ENCODE results near the gene CALD1.
A peak's percentile ranks its signal among the peaks of the same experiment; 100 is the strongest.

The CALD1 gene

GRCh38 chr7:134925766-134926165 lies 146.3 kb downstream of the CALD1 start:
- DNase-seq (ENCODE audit: low read depth, low spot score) = no peak

GRCh38 chr7:134926396-134926795 lies 147.0 kb downstream of the CALD1 start:
- no peak for DNase-seq (ENCODE audit: low read depth, low spot score)

- no peak for DNase-seq (ENCODE audit: low read depth, low spot score)
These were observed 147.6 kb downstream of the CALD1 start for GRCh38 chr7:134927076-134927475.

GRCh38 chr7:134927723-134928122 lies 148.3 kb downstream of the CALD1 start:
- DNase-seq (ENCODE audit: low read depth, low spot score) = no peak

GRCh38 chr7:134928554-134928953 lies 149.1 kb downstream of the CALD1 start:
- DNase-seq (ENCODE audit: low read depth, low spot score) = no peak

GRCh38 chr7:134931487-134931886 lies 152.1 kb downstream of the CALD1 start:
- no peak for DNase-seq (ENCODE audit: low read depth, low spot score)

GRCh38 chr7:134932707-134933370 lies 153.4 kb downstream of the CALD1 start:
- DNase-seq (ENCODE audit: low read depth, low spot score) = no peak

- no peak for DNase-seq (ENCODE audit: low read depth, low spot score)
These were observed 154.1 kb downstream of the CALD1 start for GRCh38 chr7:134933460-134934068.

- DNase-seq (ENCODE audit: low read depth, low spot score) = no peak
These were observed 156.3 kb downstream of the CALD1 start for GRCh38 chr7:134935701-134936100.

- no peak for DNase-seq (ENCODE audit: low read depth, low spot score)
These were observed 157.6 kb downstream of the CALD1 start for GRCh38 chr7:134936893-134937510.

- no peak for DNase-seq (ENCODE audit: low read depth, low spot score)
These were observed 158.7 kb downstream of the CALD1 start for GRCh38 chr7:134938141-134938540.

- no peak for DNase-seq (ENCODE audit: low read depth, low spot score)
These were observed 159.7 kb downstream of the CALD1 start for GRCh38 chr7:134939136-134939535.

GRCh38 chr7:134940729-134941128 lies 161.3 kb downstream of the CALD1 start:
- no peak for DNase-seq (ENCODE audit: low read depth, low spot score)

GRCh38 chr7:134941185-134941900 lies 161.9 kb downstream of the CALD1 start:
- peak; percentile 32 for DNase-seq (ENCODE audit: low read depth, low spot score)

- DNase-seq (ENCODE audit: low read depth, low spot score) = no peak
These were observed 162.5 kb downstream of the CALD1 start for GRCh38 chr7:134941952-134942351.

- no peak for DNase-seq (ENCODE audit: low read depth, low spot score)
These were observed 163.4 kb downstream of the CALD1 start for GRCh38 chr7:134942690-134943466.

GRCh38 chr7:134943785-134944400 lies 164.5 kb downstream of the CALD1 start:
- peak; percentile 24 for DNase-seq (ENCODE audit: low read depth, low spot score)

- no peak for DNase-seq (ENCODE audit: low read depth, low spot score)
These were observed 166.3 kb downstream of the CALD1 start for GRCh38 chr7:134945691-134946090.

GRCh38 chr7:134946260-134946659 lies 166.8 kb downstream of the CALD1 start:
- DNase-seq (ENCODE audit: low read depth, low spot score) = no peak

GRCh38 chr7:134947329-134947728 lies 167.9 kb downstream of the CALD1 start:
- DNase-seq (ENCODE audit: low read depth, low spot score) = no peak

GRCh38 chr7:134947831-134948230 lies 168.4 kb downstream of the CALD1 start:
- no peak for DNase-seq (ENCODE audit: low read depth, low spot score)

Measured in smooth muscle cell of the brain vasculature (primary cell).